HepG2 (cell line): ENCODE data around the gene GTF2H3. TPM values are rescaled to one million over a fixed set of nuclear protein-coding genes. Genes with fewer than 3 reads are reported as not detected.
A peak's percentile ranks its signal among the peaks of the same experiment; 100 is the strongest.

ENCODE experiments used
- AGO2 ChIP-seq: fragments of 200-400 bp; formaldehyde crosslinking; optimal IDR thresholded peaks from 2 replicates; pipeline ENCODE3; 2017; ENCODE audit warnings: mild to moderate bottlenecking, low read depth, low read length, moderate library complexity
- BORCS8-MEF2B ChIP-seq: sonication (generic); formaldehyde crosslinking; IDR thresholded peaks from 2 replicates; pipeline ENCODE4 v1.8.0; 2022; ENCODE audit warnings: mild to moderate bottlenecking, missing genetic modification reagents
- CEBPB ChIP-seq: IDR thresholded peaks from 2 replicates; pipeline ENCODE4 v1.6.1; 2011; ENCODE audit warnings: low read depth, low read length, improper control_type of control experiment, borderline replicate concordance
- IRF2 ChIP-seq: IDR thresholded peaks from 2 replicates; pipeline ENCODE4 v1.6.1; 2018; ENCODE audit warnings: missing genetic modification reagents, missing compliant biosample characterization
- KDM1A ChIP-seq: IDR thresholded peaks from 2 replicates; pipeline ENCODE4 v1.6.1; 2016; ENCODE audit warnings: missing compliant biosample characterization
- TRIM24 ChIP-seq: sonication (generic); formaldehyde crosslinking; IDR thresholded peaks from 2 replicates; pipeline ENCODE4 v1.8.0; 2022; ENCODE audit warnings: mild to moderate bottlenecking, missing genetic modification reagents
- ZBTB20 ChIP-seq: sonication (generic); formaldehyde crosslinking; IDR thresholded peaks from 2 replicates; pipeline ENCODE4 v1.8.1; 2023; ENCODE audit warnings: missing genetic modification reagents, low read depth, mild to moderate bottlenecking, borderline replicate concordance
- polyA plus RNA-seq, 8 experiments: library from polyadenylated mRNA; depleted of rRNA in 3 of 8; stranded (reverse) in 7 of 8; unstranded in 1 of 8; fragments of >200 nt; fragmentation: Illumina TruSeq in 4 of 8; extraction: Trizol in 4 of 8; gene quantifications; 2 replicates each; pipeline versions ENCODE4 v1.2.1 to v1.2.3, GENCODE V29; 2011 to 2016; ENCODE audit warnings: low read depth in 4 of 8, missing spikeins in 1 of 8, mixed read lengths in 1 of 8; ENCODE audit not compliant: insufficient read depth in 1 of 8
- total RNA-seq, 5 experiments: library from RNA; depleted of rRNA; stranded (reverse); fragments of >200 nt; fragmentation: Illumina TruSeq; extraction: Trizol; gene quantifications; 2 replicates each; pipeline ENCODE4 v1.2.3, GENCODE V29; 2016; ENCODE audit warnings: low read depth in 1 of 5
- TF ChIP-seq, protein P1 (sequence below): sonication (generic); formaldehyde crosslinking; IDR thresholded peaks from 2 replicates; pipeline ENCODE4 v1.4.0; 2020; ENCODE audit warnings: missing genetic modification reagents
- TF ChIP-seq, protein P2 (sequence below): sonication (generic); formaldehyde crosslinking; conservative IDR thresholded peaks from 2 replicates; pipeline ENCODE4 v1.5.0; 2020; ENCODE audit warnings: missing genetic modification reagents
- TF ChIP-seq, protein P3 (sequence below): sonication (generic); formaldehyde crosslinking; IDR thresholded peaks from 2 replicates; pipeline ENCODE4 v1.8.0; 2022; ENCODE audit warnings: mild to moderate bottlenecking, missing genetic modification reagents, moderate library complexity
- TF ChIP-seq, protein P4 (sequence below), 2 experiments: sonication (generic) in 1 of 2; formaldehyde crosslinking in 1 of 2; IDR thresholded peaks; 2 replicates each; pipeline versions ENCODE4 v1.5.1 to v1.6.1; 2011 to 2020; ENCODE audit warnings: borderline replicate concordance in 1 of 2, low read depth in 1 of 2, low read length in 1 of 2, mild to moderate bottlenecking in 1 of 2, missing genetic modification reagents in 1 of 2, moderate library complexity in 1 of 2
- TF ChIP-seq, protein P5 (sequence below): fragments of 450-650 bp; IDR thresholded peaks from 2 replicates; pipeline ENCODE4 v1.6.1; 2017; ENCODE audit warnings: mild to moderate bottlenecking
- TF ChIP-seq, protein P6 (sequence below): IDR thresholded peaks from 2 replicates; pipeline ENCODE4 v1.6.1; 2016; ENCODE audit warnings: mild to moderate bottlenecking, missing biosample characterization, missing genetic modification reagents

Gene GTF2H3
- total and polyA plus RNA-seq, 2 of the 13 experiments (the other 11 are each of a cell fraction or from before 2014, with no cell fraction given) = 35.8 to 58.8 TPM

DNA sequence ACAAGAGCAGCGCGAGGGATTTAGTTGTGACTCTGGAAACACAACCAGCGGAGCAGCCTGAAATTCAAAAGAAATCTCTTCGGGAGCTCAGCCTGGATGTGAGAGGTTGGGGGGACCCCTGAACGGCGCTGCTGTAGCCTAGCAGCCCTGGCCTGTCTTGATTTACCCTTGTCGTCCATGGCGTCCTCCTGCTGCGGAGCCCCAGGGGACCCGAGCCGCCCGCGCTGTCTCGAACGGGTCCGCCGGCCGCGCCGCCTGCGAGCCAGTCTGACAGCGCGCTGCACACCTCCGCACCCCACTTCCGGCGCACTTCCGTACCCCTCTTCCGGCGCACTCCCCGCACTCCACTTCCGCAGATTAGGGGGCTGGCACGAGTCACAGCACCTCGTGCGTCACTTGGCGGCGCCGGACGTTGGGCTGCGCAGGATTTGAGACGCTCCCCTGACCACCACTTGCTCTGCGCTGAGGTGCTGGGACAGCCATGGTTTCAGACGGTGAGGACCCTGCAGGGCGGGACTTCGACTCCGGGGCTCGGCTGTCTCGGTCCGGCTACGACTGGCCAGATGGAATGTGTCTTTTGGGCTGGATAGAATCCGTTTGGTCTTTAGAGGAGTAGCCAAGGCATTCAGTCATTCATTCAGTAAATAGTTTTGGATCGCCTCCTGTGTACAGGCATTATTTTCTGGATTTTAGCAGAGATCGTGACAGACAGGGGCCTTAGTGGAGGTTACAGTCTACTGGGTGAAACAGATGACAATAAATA is at the start of gene GTF2H3, which contains the start of gene EIF2B1 (continued):
- TF ChIP-seq, protein P1, sequence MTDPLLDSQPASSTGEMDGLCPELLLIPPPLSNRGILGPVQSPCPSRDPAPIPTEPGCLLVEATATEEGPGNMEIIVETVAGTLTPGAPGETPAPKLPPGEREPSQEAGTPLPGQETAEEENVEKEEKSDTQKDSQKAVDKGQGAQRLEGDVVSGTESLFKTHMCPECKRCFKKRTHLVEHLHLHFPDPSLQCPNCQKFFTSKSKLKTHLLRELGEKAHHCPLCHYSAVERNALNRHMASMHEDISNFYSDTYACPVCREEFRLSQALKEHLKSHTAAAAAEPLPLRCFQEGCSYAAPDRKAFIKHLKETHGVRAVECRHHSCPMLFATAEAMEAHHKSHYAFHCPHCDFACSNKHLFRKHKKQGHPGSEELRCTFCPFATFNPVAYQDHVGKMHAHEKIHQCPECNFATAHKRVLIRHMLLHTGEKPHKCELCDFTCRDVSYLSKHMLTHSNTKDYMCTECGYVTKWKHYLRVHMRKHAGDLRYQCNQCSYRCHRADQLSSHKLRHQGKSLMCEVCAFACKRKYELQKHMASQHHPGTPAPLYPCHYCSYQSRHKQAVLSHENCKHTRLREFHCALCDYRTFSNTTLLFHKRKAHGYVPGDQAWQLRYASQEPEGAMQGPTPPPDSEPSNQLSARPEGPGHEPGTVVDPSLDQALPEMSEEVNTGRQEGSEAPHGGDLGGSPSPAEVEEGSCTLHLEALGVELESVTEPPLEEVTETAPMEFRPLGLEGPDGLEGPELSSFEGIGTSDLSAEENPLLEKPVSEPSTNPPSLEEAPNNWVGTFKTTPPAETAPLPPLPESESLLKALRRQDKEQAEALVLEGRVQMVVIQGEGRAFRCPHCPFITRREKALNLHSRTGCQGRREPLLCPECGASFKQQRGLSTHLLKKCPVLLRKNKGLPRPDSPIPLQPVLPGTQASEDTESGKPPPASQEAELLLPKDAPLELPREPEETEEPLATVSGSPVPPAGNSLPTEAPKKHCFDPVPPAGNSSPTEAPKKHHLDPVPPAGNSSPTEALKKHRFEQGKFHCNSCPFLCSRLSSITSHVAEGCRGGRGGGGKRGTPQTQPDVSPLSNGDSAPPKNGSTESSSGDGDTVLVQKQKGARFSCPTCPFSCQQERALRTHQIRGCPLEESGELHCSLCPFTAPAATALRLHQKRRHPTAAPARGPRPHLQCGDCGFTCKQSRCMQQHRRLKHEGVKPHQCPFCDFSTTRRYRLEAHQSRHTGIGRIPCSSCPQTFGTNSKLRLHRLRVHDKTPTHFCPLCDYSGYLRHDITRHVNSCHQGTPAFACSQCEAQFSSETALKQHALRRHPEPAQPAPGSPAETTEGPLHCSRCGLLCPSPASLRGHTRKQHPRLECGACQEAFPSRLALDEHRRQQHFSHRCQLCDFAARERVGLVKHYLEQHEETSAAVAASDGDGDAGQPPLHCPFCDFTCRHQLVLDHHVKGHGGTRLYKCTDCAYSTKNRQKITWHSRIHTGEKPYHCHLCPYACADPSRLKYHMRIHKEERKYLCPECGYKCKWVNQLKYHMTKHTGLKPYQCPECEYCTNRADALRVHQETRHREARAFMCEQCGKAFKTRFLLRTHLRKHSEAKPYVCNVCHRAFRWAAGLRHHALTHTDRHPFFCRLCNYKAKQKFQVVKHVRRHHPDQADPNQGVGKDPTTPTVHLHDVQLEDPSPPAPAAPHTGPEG (CRISPR knock-in tag) = peak; percentile 94
- peak; percentile 87; the same call in 1 of the 2 replicates for TF ChIP-seq ZBTB20 (CRISPR knock-in tag)
- TF ChIP-seq, protein P2, sequence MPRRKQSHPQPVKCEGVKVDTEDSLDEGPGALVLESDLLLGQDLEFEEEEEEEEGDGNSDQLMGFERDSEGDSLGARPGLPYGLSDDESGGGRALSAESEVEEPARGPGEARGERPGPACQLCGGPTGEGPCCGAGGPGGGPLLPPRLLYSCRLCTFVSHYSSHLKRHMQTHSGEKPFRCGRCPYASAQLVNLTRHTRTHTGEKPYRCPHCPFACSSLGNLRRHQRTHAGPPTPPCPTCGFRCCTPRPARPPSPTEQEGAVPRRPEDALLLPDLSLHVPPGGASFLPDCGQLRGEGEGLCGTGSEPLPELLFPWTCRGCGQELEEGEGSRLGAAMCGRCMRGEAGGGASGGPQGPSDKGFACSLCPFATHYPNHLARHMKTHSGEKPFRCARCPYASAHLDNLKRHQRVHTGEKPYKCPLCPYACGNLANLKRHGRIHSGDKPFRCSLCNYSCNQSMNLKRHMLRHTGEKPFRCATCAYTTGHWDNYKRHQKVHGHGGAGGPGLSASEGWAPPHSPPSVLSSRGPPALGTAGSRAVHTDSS (CRISPR knock-in tag) = peak; percentile 84; the same call in 1 of the 2 replicates
- TF ChIP-seq, protein P3, sequence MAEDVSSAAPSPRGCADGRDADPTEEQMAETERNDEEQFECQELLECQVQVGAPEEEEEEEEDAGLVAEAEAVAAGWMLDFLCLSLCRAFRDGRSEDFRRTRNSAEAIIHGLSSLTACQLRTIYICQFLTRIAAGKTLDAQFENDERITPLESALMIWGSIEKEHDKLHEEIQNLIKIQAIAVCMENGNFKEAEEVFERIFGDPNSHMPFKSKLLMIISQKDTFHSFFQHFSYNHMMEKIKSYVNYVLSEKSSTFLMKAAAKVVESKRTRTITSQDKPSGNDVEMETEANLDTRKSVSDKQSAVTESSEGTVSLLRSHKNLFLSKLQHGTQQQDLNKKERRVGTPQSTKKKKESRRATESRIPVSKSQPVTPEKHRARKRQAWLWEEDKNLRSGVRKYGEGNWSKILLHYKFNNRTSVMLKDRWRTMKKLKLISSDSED (CRISPR knock-in tag) = no peak
- TF ChIP-seq, protein P4, sequence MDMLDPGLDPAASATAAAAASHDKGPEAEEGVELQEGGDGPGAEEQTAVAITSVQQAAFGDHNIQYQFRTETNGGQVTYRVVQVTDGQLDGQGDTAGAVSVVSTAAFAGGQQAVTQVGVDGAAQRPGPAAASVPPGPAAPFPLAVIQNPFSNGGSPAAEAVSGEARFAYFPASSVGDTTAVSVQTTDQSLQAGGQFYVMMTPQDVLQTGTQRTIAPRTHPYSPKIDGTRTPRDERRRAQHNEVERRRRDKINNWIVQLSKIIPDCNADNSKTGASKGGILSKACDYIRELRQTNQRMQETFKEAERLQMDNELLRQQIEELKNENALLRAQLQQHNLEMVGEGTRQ (IDR thresholded peaks at IDR 0.05; ENCODE audit: low read depth, low read length) = no peak
- TF ChIP-seq, protein P4 (CRISPR knock-in tag; IDR thresholded peaks at IDR 0.05; ENCODE audit: borderline replicate concordance) = no peak
- no peak for TF ChIP-seq CEBPB
- TF ChIP-seq BORCS8-MEF2B (CRISPR knock-in tag) = peak; percentile 93
- TF ChIP-seq, protein P5, sequence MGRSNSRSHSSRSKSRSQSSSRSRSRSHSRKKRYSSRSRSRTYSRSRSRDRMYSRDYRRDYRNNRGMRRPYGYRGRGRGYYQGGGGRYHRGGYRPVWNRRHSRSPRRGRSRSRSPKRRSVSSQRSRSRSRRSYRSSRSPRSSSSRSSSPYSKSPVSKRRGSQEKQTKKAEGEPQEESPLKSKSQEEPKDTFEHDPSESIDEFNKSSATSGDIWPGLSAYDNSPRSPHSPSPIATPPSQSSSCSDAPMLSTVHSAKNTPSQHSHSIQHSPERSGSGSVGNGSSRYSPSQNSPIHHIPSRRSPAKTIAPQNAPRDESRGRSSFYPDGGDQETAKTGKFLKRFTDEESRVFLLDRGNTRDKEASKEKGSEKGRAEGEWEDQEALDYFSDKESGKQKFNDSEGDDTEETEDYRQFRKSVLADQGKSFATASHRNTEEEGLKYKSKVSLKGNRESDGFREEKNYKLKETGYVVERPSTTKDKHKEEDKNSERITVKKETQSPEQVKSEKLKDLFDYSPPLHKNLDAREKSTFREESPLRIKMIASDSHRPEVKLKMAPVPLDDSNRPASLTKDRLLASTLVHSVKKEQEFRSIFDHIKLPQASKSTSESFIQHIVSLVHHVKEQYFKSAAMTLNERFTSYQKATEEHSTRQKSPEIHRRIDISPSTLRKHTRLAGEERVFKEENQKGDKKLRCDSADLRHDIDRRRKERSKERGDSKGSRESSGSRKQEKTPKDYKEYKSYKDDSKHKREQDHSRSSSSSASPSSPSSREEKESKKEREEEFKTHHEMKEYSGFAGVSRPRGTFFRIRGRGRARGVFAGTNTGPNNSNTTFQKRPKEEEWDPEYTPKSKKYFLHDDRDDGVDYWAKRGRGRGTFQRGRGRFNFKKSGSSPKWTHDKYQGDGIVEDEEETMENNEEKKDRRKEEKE = no peak
- no peak for TF ChIP-seq TRIM24 (CRISPR knock-in tag)
- TF ChIP-seq, protein P6, sequence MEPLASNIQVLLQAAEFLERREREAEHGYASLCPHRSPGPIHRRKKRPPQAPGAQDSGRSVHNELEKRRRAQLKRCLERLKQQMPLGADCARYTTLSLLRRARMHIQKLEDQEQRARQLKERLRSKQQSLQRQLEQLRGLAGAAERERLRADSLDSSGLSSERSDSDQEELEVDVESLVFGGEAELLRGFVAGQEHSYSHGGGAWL (CRISPR knock-in tag) = peak; percentile 65; the same call in 1 of the 2 replicates
- peak; percentile 29 for TF ChIP-seq AGO2
- no peak for TF ChIP-seq KDM1A (CRISPR knock-in tag)
- TF ChIP-seq IRF2 (CRISPR knock-in tag) = peak; percentile 95
